Heart right ventricle (tissue), 16 donors: ENCODE measurements around the gene ZGRF1. TPM values are rescaled to one million over a fixed set of nuclear protein-coding genes. Genes with fewer than 3 reads are reported as not detected.

Experiments
- ATAC-seq, 8 donors: fragments of 200-7000 bp; cut with Tn5 transposase; one replicate each; pipeline ENCODE4 v1.9.1; 2020; ENCODE audit warnings: mild to moderate bottlenecking in 8 of 8, moderate library complexity in 8 of 8, moderate number of reproducible peaks in 1 of 8
- DNase-seq, 2 donors: peaks; one replicate each; pipeline ENCODE4 v3.0.0-alpha.2; 2020
- H3K27ac ChIP-seq, 10 donors: fragments of 200-600 bp; sonication (generic) in 2 of 10; one replicate each; pipeline versions ENCODE4 v1.5.0 to v1.8.0; 2020 to 2022; ENCODE audit warnings: mild to moderate bottlenecking in 3 of 10
- H3K27me3 ChIP-seq, 7 donors: fragments of 200-600 bp; one replicate each; pipeline ENCODE4 v1.8.0; 2021 to 2022; ENCODE audit warnings: mild to moderate bottlenecking in 2 of 7
- H3K36me3 ChIP-seq, 9 donors: fragments of 200-600 bp; sonication (generic) in 1 of 9; one replicate each; pipeline versions ENCODE4 v1.5.0 to v1.8.0; 2020 to 2022; ENCODE audit warnings: mild to moderate bottlenecking in 2 of 9
- H3K4me1 ChIP-seq, 9 donors: fragments of 200-600 bp; sonication (generic) in 1 of 9; one replicate each; pipeline versions ENCODE4 v1.5.0 to v1.8.0; 2020 to 2022; ENCODE audit warnings: mild to moderate bottlenecking in 4 of 9
- H3K4me3 ChIP-seq, 10 donors: fragments of 200-600 bp; sonication (generic) in 2 of 10; one replicate each; pipeline versions ENCODE4 v1.5.0 to v1.8.0; 2020 to 2022; ENCODE audit warnings: mild to moderate bottlenecking in 7 of 10, moderate library complexity in 2 of 10
- H3K9me3 ChIP-seq, 11 donors: fragments of 200-600 bp in 10 of 11; sonication (generic) in 2 of 11; one replicate each; pipeline versions ENCODE4 v1.5.0 to v1.8.0; 2013 to 2022; ENCODE audit warnings: mild to moderate bottlenecking in 2 of 11, control low read depth in 1 of 11, moderate library complexity in 1 of 11
- CTCF ChIP-seq, 9 donors: fragments of 200-600 bp; sonication (generic) in 2 of 9; IDR thresholded peaks; one replicate each; pipeline versions ENCODE4 v1.5.0 to v1.8.0; 2021 to 2022; ENCODE audit warnings: antibody characterized with exemption in 9 of 9, mild to moderate bottlenecking in 5 of 9, moderate library complexity in 1 of 9
- WGBS, 2 donors: extraction: QIAGEN DNeasy Blood & Tissue Kit; methylation state at CpG; one replicate each; pipeline ENCODE4 v1.1.7; 2013; ENCODE audit warnings: inconsistent platforms in 1 of 2; 5-methylcytosine and 5-hydroxymethylcytosine counted together
- intact Hi-C, 10 donors: fragments of 100-400 bp; cut with DNase I; formaldehyde crosslinking; loops; one replicate each; pipeline versions ENCODE4 v1.11.1 to v1.14.2; 2022
- polyA plus RNA-seq, 2 donors: library from polyadenylated mRNA; stranded (reverse); fragments of 200-250 nt; gene quantifications; one replicate each; pipeline ENCODE4 v1.2.3, GENCODE V29; 2013
- total RNA-seq, 10 donors: library from RNA; stranded (reverse); fragmentation: NEBNext Ultra II Directional in 3 of 10; extraction: Animal tissue kit (Norgen Biotek cat#: 25700) in 3 of 10; gene quantifications; one replicate each; pipeline versions ENCODE4 v1.2.1 to v1.2.4, GENCODE V29; 2021 to 2023
- donor health status: Arrhythmogenic right ventricular cardiomyopathy.
- donor health status: ischemic (EF 13 %, LVEDD 7.1; RV severe dilation, severe dysfunction).
- donor health status: healthy with polysubstance abuse.
- donor health status: DM: no; HTN: yes; CAD: no.
- donor health status: DM: no; HTN: no; CAD: no.
- donor health status: ischemic (EF 25% LVEDD 6.9; RV normal size, moderate dysfunction).
- donor health status: ischemic (EF 25% LVEDD 5.7; RV mildly dilated, moderate dysfunction).
- donor health status: healthy.
- donor health status: DM: yes; HTN: yes; CAD: no.
- donor health status: Ischemic cardiomyopathy.
- donor health status: ischemic (EF 35%, LVEDD 5.7; RV mildly dilated, moderate dysfunction).
- donor health status: nonischemic (EF 11% LVEDD 7.7; RV severe dilation, severe dysfunction).
- donor health status: DM: yes; HTN: yes; CAD: no.
- donor health status: PGD.
- donor health status: ischemic (EF 29% LVEDD 5.4; RV normal size, mild dysfunction).
- donor health status: nonischemic (EF 23%, LVEDD 6.1; RV moderate dilation, normal function).

Gene ZGRF1
- total and polyA plus RNA-seq, 12 donors, result 0.77 to 5.3 (median 2.1) TPM

- DNase-seq, result no peak
- ATAC-seq, result no peak
- H3K36me3 ChIP-seq, result peaks cover 0 to 6% (median 0%) of the 10 kb centered on the region in 9 donors
- intact Hi-C loops, result no loop called here
- H3K27ac ChIP-seq, result no peak overlapping the region
- TF ChIP-seq CTCF (IDR thresholded peaks at IDR 0.05), result no peak
- 18 to 30% methylated on average over 1 of the region's 1 CpG for WGBS, 2 donors
- H3K4me3 ChIP-seq, result no peak overlapping the region
- no peaks in the 10 kb centered on the region for H3K27me3 ChIP-seq
- H3K9me3 ChIP-seq, result peaks cover 0 to 13% (median 0%) of the 10 kb centered on the region in 11 donors
- H3K4me1 ChIP-seq, result no peaks in the 10 kb centered on the region
Observed at GRCh38 chr4:112591593-112591992, 45.1 kb downstream of the ZGRF1 start.

- intact Hi-C loops, result no loop called here
- no peak for TF ChIP-seq CTCF (IDR thresholded peaks at IDR 0.05)
- H3K4me1 ChIP-seq, result no peaks in the 10 kb centered on the region
Observed at GRCh38 chr4:112589206-112589605, 47.5 kb downstream of the ZGRF1 start.

GRCh38 chr4:112585977-112586736 is 50.6 kb downstream of the ZGRF1 start:
- Histone ChIP-seq H3K9me3 (no peaks in the 10 kb centered on the region), H3K27ac (no peak overlapping the region), H3K36me3 (peaks cover 0 to 25% (median 9%) of the 10 kb centered on the region in 9 donors), H3K4me1 (no peaks in the 10 kb centered on the region), H3K4me3 (no peak overlapping the region), H3K27me3 (no peaks in the 10 kb centered on the region)
- 98% methylated on average over 2 of the region's 2 CpGs for WGBS, 2 donors
- ATAC-seq (no peak), DNase-seq (no peak)
- no peak for TF ChIP-seq CTCF (IDR thresholded peaks at IDR 0.05)
- intact Hi-C loops, result no loop called here

More at GRCh38 chr4:112589206-112589605, 47.5 kb downstream of the ZGRF1 start:
- Histone ChIP-seq H3K27ac (no peak overlapping the region), H3K9me3 (peaks cover 0 to 13% (median 0%) of the 10 kb centered on the region in 11 donors), H3K27me3 (no peaks in the 10 kb centered on the region), H3K4me3 (no peak overlapping the region), H3K36me3 (peaks cover 0 to 6% (median 0%) of the 10 kb centered on the region in 9 donors)
- DNase-seq, result no peak
- no peak for ATAC-seq

GRCh38 chr4:112567536-112567935 is 69.2 kb downstream of the ZGRF1 start:
- DNase-seq (no peak), ATAC-seq (no peak)
- Histone ChIP-seq H3K27me3 (no peaks in the 10 kb centered on the region), H3K4me1 (no peaks in the 10 kb centered on the region), H3K36me3 (peaks cover 0 to 4% (median 0%) of the 10 kb centered on the region in 9 donors), H3K9me3 (no peaks in the 10 kb centered on the region), H3K4me3 (no peak overlapping the region), H3K27ac (no peak overlapping the region)
- WGBS, 2 donors, result 97 to 98% methylated on average over 5 of the region's 5 CpGs
- TF ChIP-seq CTCF (IDR thresholded peaks at IDR 0.05), result no peak
- intact Hi-C loops, result no loop called here
